ENCODE results near the gene RSPRY1. TPM values are rescaled to one million over a fixed set of nuclear protein-coding genes. Genes with fewer than 3 reads are reported as not detected.
"Not testable (repeated sequence)": the region's sequence is repeated elsewhere in the genome, so short reads cannot be mapped to it uniquely, and the experiment has no call there.

Gene RSPRY1
- polyA plus RNA-seq, 4 donors, result 12.4 to 43.9 (median 17.2) TPM

GRCh38 chr16:57186872-57187854 is 1.0 kb downstream of the RSPRY1 start:
- no peaks in the 10 kb centered on the region for H3K27me3 ChIP-seq (ENCODE audit: control insufficient read depth in 3 of 3, insufficient read depth in 3 of 3, low read length in 3 of 3)
- FAIRE-seq, result no peak
- H3K4me1 ChIP-seq (ENCODE audit: control insufficient read depth in 3 of 3, insufficient read depth in 2 of 3, low read depth in 1 of 3, low read length in 2 of 3), result peaks cover 0 to 9% (median 0%) of the 10 kb centered on the region in 3 donors
- WGBS, 3 donors, result 0 to 2% (median 1%) methylated on average over 28 of the region's 28 CpGs
- DNase-seq, result peak; percentile 81 to 85
- H3K36me3 ChIP-seq (ENCODE audit: control insufficient read depth in 3 of 3, insufficient read depth in 2 of 3, low read depth in 1 of 3, low read length in 3 of 3), result peaks cover 0 to 8% (median 0%) of the 10 kb centered on the region in 3 donors
- H3K4me3 ChIP-seq (ENCODE audit: low read depth in 1 of 3, low read length in 3 of 3), result peak overlapping the region; percentile 72 to 100 (median 91)
- no peaks in the 10 kb centered on the region for H3K9me3 ChIP-seq (ENCODE audit: control insufficient read depth in 2 of 2, insufficient read depth in 1 of 2, low read depth in 1 of 2, low read length in 1 of 2)
- peak overlapping the region; percentile 65 to 96 (median 95) for H3K27ac ChIP-seq (ENCODE audit: low read depth in 1 of 3, low read length in 2 of 3)

- H3K27me3 ChIP-seq (ENCODE audit: control insufficient read depth in 3 of 3, insufficient read depth in 3 of 3, low read length in 3 of 3); H3K9me3 ChIP-seq (ENCODE audit: control insufficient read depth in 2 of 2, insufficient read depth in 1 of 2, low read depth in 1 of 2, low read length in 1 of 2); H3K4me1 ChIP-seq (ENCODE audit: control insufficient read depth in 3 of 3, insufficient read depth in 2 of 3, low read depth in 1 of 3, low read length in 2 of 3); FAIRE-seq: not testable (repeated sequence)
- Histone ChIP-seq H3K36me3 (ENCODE audit: control insufficient read depth in 3 of 3, insufficient read depth in 2 of 3, low read depth in 1 of 3, low read length in 3 of 3) (peaks cover 0 to 12% (median 0%) of the 10 kb centered on the region in 3 donors), H3K4me3 (ENCODE audit: low read depth in 1 of 3, low read length in 3 of 3) (peak overlapping the region in 2 of 3 donors; percentile 72 to 91), H3K27ac (ENCODE audit: low read depth in 1 of 3, low read length in 2 of 3) (peak overlapping the region; percentile 65 to 96 (median 95))
- 21 to 66% (median 43%) methylated on average over 18 of the region's 18 CpGs for WGBS, 3 donors
- DNase-seq, result peak in 1 of 2 donors; percentile 29
Observed at GRCh38 chr16:57187902-57188710, 2.0 kb downstream of the RSPRY1 start.

- WGBS, 3 donors, result 49 to 89% (median 68%) methylated on average over 9 of the region's 9 CpGs
- DNase-seq (no peak), FAIRE-seq (no peak)
- Histone ChIP-seq H3K9me3 (ENCODE audit: control insufficient read depth in 2 of 2, insufficient read depth in 1 of 2, low read depth in 1 of 2, low read length in 1 of 2) (no peaks in the 10 kb centered on the region), H3K27me3 (ENCODE audit: control insufficient read depth in 3 of 3, insufficient read depth in 3 of 3, low read length in 3 of 3) (no peaks in the 10 kb centered on the region), H3K36me3 (ENCODE audit: control insufficient read depth in 3 of 3, insufficient read depth in 2 of 3, low read depth in 1 of 3, low read length in 3 of 3) (peaks cover 0 to 15% (median 0%) of the 10 kb centered on the region in 3 donors), H3K27ac (ENCODE audit: low read depth in 1 of 3, low read length in 2 of 3) (no peak overlapping the region), H3K4me3 (ENCODE audit: low read depth in 1 of 3, low read length in 3 of 3) (no peak overlapping the region), H3K4me1 (ENCODE audit: control insufficient read depth in 3 of 3, insufficient read depth in 2 of 3, low read depth in 1 of 3, low read length in 2 of 3) (peaks cover 0 to 9% (median 0%) of the 10 kb centered on the region in 3 donors)
Observed at GRCh38 chr16:57188711-57189002, 2.5 kb downstream of the RSPRY1 start.

GRCh38 chr16:57189527-57189926 is 3.4 kb downstream of the RSPRY1 start:
- H3K27ac ChIP-seq (ENCODE audit: low read depth in 1 of 3, low read length in 2 of 3); H3K4me3 ChIP-seq (ENCODE audit: low read depth in 1 of 3, low read length in 3 of 3); H3K4me1 ChIP-seq (ENCODE audit: control insufficient read depth in 3 of 3, insufficient read depth in 2 of 3, low read depth in 1 of 3, low read length in 2 of 3); DNase-seq; H3K27me3 ChIP-seq (ENCODE audit: control insufficient read depth in 3 of 3, insufficient read depth in 3 of 3, low read length in 3 of 3); FAIRE-seq; H3K9me3 ChIP-seq (ENCODE audit: control insufficient read depth in 2 of 2, insufficient read depth in 1 of 2, low read depth in 1 of 2, low read length in 1 of 2): not testable (repeated sequence)
- H3K36me3 ChIP-seq (ENCODE audit: control insufficient read depth in 3 of 3, insufficient read depth in 2 of 3, low read depth in 1 of 3, low read length in 3 of 3), result peaks cover 0 to 17% (median 0%) of the 10 kb centered on the region in 3 donors
- 98 to 100% (median 100%) methylated on average over 4 of the region's 4 CpGs for WGBS, 3 donors

- Histone ChIP-seq H3K4me1 (ENCODE audit: control insufficient read depth in 3 of 3, insufficient read depth in 2 of 3, low read depth in 1 of 3, low read length in 2 of 3) (peaks cover 0 to 11% (median 0%) of the 10 kb centered on the region in 3 donors), H3K4me3 (ENCODE audit: low read depth in 1 of 3, low read length in 3 of 3) (no peak overlapping the region), H3K9me3 (ENCODE audit: control insufficient read depth in 2 of 2, insufficient read depth in 1 of 2, low read depth in 1 of 2, low read length in 1 of 2) (no peaks in the 10 kb centered on the region), H3K27me3 (ENCODE audit: control insufficient read depth in 3 of 3, insufficient read depth in 3 of 3, low read length in 3 of 3) (no peaks in the 10 kb centered on the region), H3K36me3 (ENCODE audit: control insufficient read depth in 3 of 3, insufficient read depth in 2 of 3, low read depth in 1 of 3, low read length in 3 of 3) (peaks cover 0 to 18% (median 0%) of the 10 kb centered on the region in 3 donors), H3K27ac (ENCODE audit: low read depth in 1 of 3, low read length in 2 of 3) (no peak overlapping the region)
- no peak for DNase-seq
- FAIRE-seq, result no peak
- WGBS, 3 donors, result 95 to 100% (median 96%) methylated on average over 2 of the region's 2 CpGs
Observed at GRCh38 chr16:57190136-57190535, 4.0 kb downstream of the RSPRY1 start.

GRCh38 chr16:57191056-57191571 is 5.0 kb downstream of the RSPRY1 start:
- Histone ChIP-seq H3K36me3 (ENCODE audit: control insufficient read depth in 3 of 3, insufficient read depth in 2 of 3, low read depth in 1 of 3, low read length in 3 of 3) (peaks cover 0 to 24% (median 0%) of the 10 kb centered on the region in 3 donors), H3K27me3 (ENCODE audit: control insufficient read depth in 3 of 3, insufficient read depth in 3 of 3, low read length in 3 of 3) (no peaks in the 10 kb centered on the region), H3K9me3 (ENCODE audit: control insufficient read depth in 2 of 2, insufficient read depth in 1 of 2, low read depth in 1 of 2, low read length in 1 of 2) (no peaks in the 10 kb centered on the region), H3K4me1 (ENCODE audit: control insufficient read depth in 3 of 3, insufficient read depth in 2 of 3, low read depth in 1 of 3, low read length in 2 of 3) (peaks cover 0 to 11% (median 0%) of the 10 kb centered on the region in 3 donors), H3K27ac (ENCODE audit: low read depth in 1 of 3, low read length in 2 of 3) (no peak overlapping the region), H3K4me3 (ENCODE audit: low read depth in 1 of 3, low read length in 3 of 3) (no peak overlapping the region)
- no peak for FAIRE-seq
- peak in 1 of 2 donors; percentile 9 for DNase-seq
- WGBS, 3 donors, result 68 to 82% (median 81%) methylated on average over 3 of the region's 3 CpGs

GRCh38 chr16:57192146-57192545 is 6.0 kb downstream of the RSPRY1 start:
- Histone ChIP-seq H3K4me1 (ENCODE audit: control insufficient read depth in 3 of 3, insufficient read depth in 2 of 3, low read depth in 1 of 3, low read length in 2 of 3) (peaks cover 0 to 11% (median 0%) of the 10 kb centered on the region in 3 donors), H3K4me3 (ENCODE audit: low read depth in 1 of 3, low read length in 3 of 3) (no peak overlapping the region), H3K9me3 (ENCODE audit: control insufficient read depth in 2 of 2, insufficient read depth in 1 of 2, low read depth in 1 of 2, low read length in 1 of 2) (no peaks in the 10 kb centered on the region), H3K27me3 (ENCODE audit: control insufficient read depth in 3 of 3, insufficient read depth in 3 of 3, low read length in 3 of 3) (no peaks in the 10 kb centered on the region), H3K36me3 (ENCODE audit: control insufficient read depth in 3 of 3, insufficient read depth in 2 of 3, low read depth in 1 of 3, low read length in 3 of 3) (peaks cover 0 to 24% (median 0%) of the 10 kb centered on the region in 3 donors), H3K27ac (ENCODE audit: low read depth in 1 of 3, low read length in 2 of 3) (no peak overlapping the region)
- DNase-seq (no peak), FAIRE-seq (no peak)
- WGBS, 3 donors, result 88 to 97% (median 96%) methylated on average over 3 of the region's 3 CpGs
